Gastrocnemius medialis (tissue), 4 donors: Measurements from ENCODE around the gene HMGCS2. TPM values are rescaled to one million over a fixed set of nuclear protein-coding genes. Genes with fewer than 3 reads are reported as not detected.

Experiments
- ATAC-seq, 2 donors: fragments of 150-250 bp; one replicate each; pipeline ENCODE4 v1.9.1; 2016
- DNase-seq, 2 donors: peaks; one replicate each; pipeline ENCODE4 v3.0.0-alpha.2; 2019
- H3K27ac ChIP-seq, 4 donors: fragments of 200-600 bp; sonication (generic); 1 replicate in 1 of 4; 2 replicates in 3 of 4; pipeline ENCODE4 v1.5.1; 2016 to 2018; ENCODE audit warnings: mild to moderate bottlenecking in 2 of 4, moderate library complexity in 1 of 4
- H3K27me3 ChIP-seq, 3 donors: fragments of 200-600 bp; sonication (generic) in 2 of 3; 1 replicate in 1 of 3; 2 replicates in 2 of 3; pipeline versions ENCODE4 v1.5.1 to v1.6.0; 2016 to 2019; ENCODE audit warnings: mild to moderate bottlenecking in 1 of 3, moderate library complexity in 1 of 3
- H3K36me3 ChIP-seq, 2 donors: fragments of 200-600 bp; sonication (generic) in 1 of 2; one replicate each; pipeline ENCODE4 v1.5.1; 2017 to 2018
- H3K4me1 ChIP-seq, 2 donors: fragments of 200-600 bp; sonication (generic) in 1 of 2; one replicate each; pipeline ENCODE4 v1.5.1; 2016 to 2017; ENCODE audit warnings: mild to moderate bottlenecking in 2 of 2
- H3K4me3 ChIP-seq, 4 donors: fragments of 200-600 bp; sonication (generic) in 3 of 4; 1 replicate in 1 of 4; 2 replicates in 3 of 4; pipeline ENCODE4 v1.5.1; 2016 to 2019; ENCODE audit warnings: mild to moderate bottlenecking in 2 of 4
- H3K9me3 ChIP-seq, 3 donors: fragments of 200-600 bp; sonication (generic) in 2 of 3; 1 replicate in 1 of 3; 2 replicates in 2 of 3; pipeline ENCODE4 v1.5.1; 2016 to 2019
- POLR2A ChIP-seq, 2 donors: fragments of 450-650 bp; IDR thresholded peaks; one replicate each; pipeline ENCODE4 v1.6.1; 2017; ENCODE audit warnings: antibody characterized with exemption in 2 of 2, mild to moderate bottlenecking in 2 of 2, moderate library complexity in 2 of 2
- in situ Hi-C, 4 donors: fragments of 200-750 bp; cut with MboI; loops; one replicate each; pipeline versions ENCODE4 v1.15.0 to v1.8.0; 2017; ENCODE audit warnings: low sequenced_read_pairs in 4 of 4
- intact Hi-C: fragments of 100-400 bp; cut with DNase I; formaldehyde crosslinking; loops from one replicate; pipeline ENCODE4 v1.15.1; 2023; ENCODE audit warnings: low total_unique reads
- total RNA-seq, 4 donors: library from RNA; depleted of rRNA; stranded (reverse); fragments of >200 nt; gene quantifications; one replicate each; pipeline versions ENCODE4 v1.1.0 to v1.2.3, GENCODE V29; 2016
- TF ChIP-seq, protein P1 (sequence below), 5 experiments: fragments of 450-650 bp in 3 of 5; fragments of 200-600 bp in 2 of 5; sonication (generic) in 2 of 5; IDR thresholded peaks in 4 of 5; conservative IDR thresholded peaks in 1 of 5; 1 replicate in 4 of 5; 2 replicates in 1 of 5; pipeline ENCODE4 v1.5.1; 2016 to 2019; ENCODE audit warnings: antibody characterized with exemption in 5 of 5, mild to moderate bottlenecking in 3 of 5, moderate library complexity in 3 of 5

Gene HMGCS2
- total RNA-seq, 4 donors from 2014 or later: 1.2 to 9.2 (median 2.2) TPM; not detected in 1

DNA sequence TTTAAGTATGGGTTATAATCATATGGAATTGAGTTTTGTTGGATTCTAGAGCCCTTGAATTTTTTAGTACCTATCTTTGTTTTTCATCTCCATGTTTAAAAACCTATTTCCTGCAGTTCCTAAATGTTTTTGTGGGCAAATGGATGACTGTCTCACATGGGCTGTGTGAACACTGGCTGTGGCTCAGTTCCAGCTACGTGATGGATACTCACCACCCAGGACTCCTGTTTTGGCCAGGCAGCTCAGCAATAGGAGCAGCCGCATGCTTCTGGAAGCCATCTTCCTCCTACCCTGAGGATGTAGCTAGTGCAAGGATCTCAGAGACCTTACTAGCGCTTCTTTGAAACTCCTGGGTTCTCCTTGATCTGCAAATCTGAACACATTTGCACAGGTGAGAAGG lies 39.8 kb upstream of the HMGCS2 start:
- Histone ChIP-seq H3K36me3 (no peaks in the 10 kb centered on the region), H3K9me3 (no peaks in the 10 kb centered on the region), H3K27me3 (peaks cover 0 to 3% (median 0%) of the 10 kb centered on the region in 3 donors), H3K4me3 (no peak overlapping the region), H3K4me1 (no peaks in the 10 kb centered on the region), H3K27ac (no peak overlapping the region)
- TF ChIP-seq POLR2A (IDR thresholded peaks at IDR 0.05): no peak
- TF ChIP-seq, protein P1, sequence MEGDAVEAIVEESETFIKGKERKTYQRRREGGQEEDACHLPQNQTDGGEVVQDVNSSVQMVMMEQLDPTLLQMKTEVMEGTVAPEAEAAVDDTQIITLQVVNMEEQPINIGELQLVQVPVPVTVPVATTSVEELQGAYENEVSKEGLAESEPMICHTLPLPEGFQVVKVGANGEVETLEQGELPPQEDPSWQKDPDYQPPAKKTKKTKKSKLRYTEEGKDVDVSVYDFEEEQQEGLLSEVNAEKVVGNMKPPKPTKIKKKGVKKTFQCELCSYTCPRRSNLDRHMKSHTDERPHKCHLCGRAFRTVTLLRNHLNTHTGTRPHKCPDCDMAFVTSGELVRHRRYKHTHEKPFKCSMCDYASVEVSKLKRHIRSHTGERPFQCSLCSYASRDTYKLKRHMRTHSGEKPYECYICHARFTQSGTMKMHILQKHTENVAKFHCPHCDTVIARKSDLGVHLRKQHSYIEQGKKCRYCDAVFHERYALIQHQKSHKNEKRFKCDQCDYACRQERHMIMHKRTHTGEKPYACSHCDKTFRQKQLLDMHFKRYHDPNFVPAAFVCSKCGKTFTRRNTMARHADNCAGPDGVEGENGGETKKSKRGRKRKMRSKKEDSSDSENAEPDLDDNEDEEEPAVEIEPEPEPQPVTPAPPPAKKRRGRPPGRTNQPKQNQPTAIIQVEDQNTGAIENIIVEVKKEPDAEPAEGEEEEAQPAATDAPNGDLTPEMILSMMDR (IDR thresholded peaks at IDR 0.05 in 4 of 5, conservative IDR thresholded peaks at IDR 0.05 in 1 of 5): no peak
- DNase-seq (no peak), ATAC-seq (no peak)
- in situ Hi-C loops (no loop called here), intact Hi-C loops (loop anchor here (5.0 kb wide), 1 partner anchor 66 kb away; no protein-coding TSS in a partner anchor)

DNA sequence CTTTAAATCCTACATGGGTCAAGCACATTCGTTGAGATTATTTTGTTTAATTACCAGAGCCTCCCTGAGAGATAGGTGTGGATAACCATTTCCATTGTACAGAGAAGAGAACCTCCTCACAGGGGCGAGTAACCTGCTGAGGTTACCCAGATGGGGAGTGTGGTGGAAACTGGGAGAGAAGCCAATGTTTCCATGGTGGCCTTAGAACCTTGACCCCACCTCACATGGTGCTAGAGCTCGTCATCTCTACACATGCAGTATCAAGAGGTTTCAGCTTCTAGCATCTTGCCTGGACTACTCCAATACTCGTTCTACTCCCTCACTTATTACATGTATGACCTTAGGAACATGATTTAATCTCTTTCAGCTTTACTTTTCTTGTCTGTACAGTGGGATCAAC lies 37.8 kb upstream of the HMGCS2 start:
- Histone ChIP-seq H3K36me3 (no peaks in the 10 kb centered on the region), H3K4me3 (no peak overlapping the region), H3K9me3 (no peaks in the 10 kb centered on the region), H3K4me1 (no peaks in the 10 kb centered on the region), H3K27ac (no peak overlapping the region), H3K27me3 (peaks cover 0 to 3% (median 0%) of the 10 kb centered on the region in 3 donors)
- ATAC-seq: no peak
- no peak for DNase-seq
- in situ Hi-C loops (no loop called here), intact Hi-C loops (loop anchor here (5.0 kb wide), 1 partner anchor 64 kb away; no protein-coding TSS in a partner anchor)
- TF ChIP-seq, protein P1 (IDR thresholded peaks at IDR 0.05 in 4 of 5, conservative IDR thresholded peaks at IDR 0.05 in 1 of 5): no peak
- TF ChIP-seq POLR2A (IDR thresholded peaks at IDR 0.05): no peak

DNA sequence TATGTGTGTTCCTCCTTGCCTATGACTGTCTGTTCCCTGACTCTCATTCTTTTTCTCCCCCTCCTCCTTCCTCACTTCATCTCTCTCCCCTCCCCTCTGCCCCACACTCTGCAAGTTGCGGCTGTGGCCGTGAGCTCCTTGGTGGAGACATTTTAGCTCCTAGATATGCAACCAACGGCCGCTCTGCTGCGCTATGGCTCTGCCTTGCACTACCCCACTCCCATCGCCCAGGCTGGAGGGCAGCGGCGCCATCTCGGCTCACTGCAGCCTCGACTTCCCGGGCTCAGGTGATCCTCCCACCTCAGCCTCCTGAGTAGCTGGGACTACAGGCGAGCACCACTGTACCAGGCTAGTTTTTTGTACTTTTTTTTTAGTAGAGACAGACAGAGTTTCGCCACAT lies 37.0 kb upstream of the HMGCS2 start:
- intact Hi-C loops: loop anchor here (5.0 kb wide), 1 partner anchor 63 kb away; no protein-coding TSS in a partner anchor
- no peak for ATAC-seq
- DNase-seq: no peak
- no peak overlapping the region for H3K4me3 ChIP-seq
- H3K9me3 ChIP-seq: no peaks in the 10 kb centered on the region
- no peaks in the 10 kb centered on the region for H3K36me3 ChIP-seq
- H3K27ac ChIP-seq: no peak overlapping the region
- peaks cover 0 to 3% (median 0%) of the 10 kb centered on the region in 3 donors for H3K27me3 ChIP-seq
- H3K4me1 ChIP-seq: no peaks in the 10 kb centered on the region
- in situ Hi-C loops: no loop called here
- TF ChIP-seq POLR2A (IDR thresholded peaks at IDR 0.05): no peak
- TF ChIP-seq, protein P1 (IDR thresholded peaks at IDR 0.05 in 4 of 5, conservative IDR thresholded peaks at IDR 0.05 in 1 of 5): no peak

DNA sequence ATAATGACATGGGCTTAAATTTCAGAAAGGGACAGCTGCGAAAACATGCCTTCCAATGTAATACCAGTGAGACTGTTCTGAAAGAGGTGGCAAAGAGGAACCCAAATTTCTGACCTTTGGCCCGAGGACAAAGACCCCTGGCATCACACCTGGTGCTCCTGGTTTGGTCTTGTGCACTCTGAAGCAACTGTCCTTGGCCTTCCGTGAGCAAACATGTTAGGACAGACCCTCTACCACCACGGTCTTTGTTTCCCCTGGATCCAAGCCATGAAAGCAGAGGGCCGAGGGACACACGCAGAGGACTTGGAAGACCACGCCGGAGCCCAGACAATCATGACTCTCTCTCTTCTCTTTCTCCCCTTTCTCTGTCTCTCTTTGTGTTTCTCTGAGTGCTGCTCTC lies 36.5 kb upstream of the HMGCS2 start:
- intact Hi-C loops (loop anchor here (5.0 kb wide), 1 partner anchor 63 kb away; no protein-coding TSS in a partner anchor), in situ Hi-C loops (no loop called here)
- Histone ChIP-seq H3K4me1 (no peaks in the 10 kb centered on the region), H3K4me3 (no peak overlapping the region), H3K9me3 (no peaks in the 10 kb centered on the region), H3K27ac (no peak overlapping the region), H3K27me3 (peaks cover 0 to 3% (median 0%) of the 10 kb centered on the region in 3 donors), H3K36me3 (no peaks in the 10 kb centered on the region)
- no peak for TF ChIP-seq POLR2A (IDR thresholded peaks at IDR 0.05)
- TF ChIP-seq, protein P1 (IDR thresholded peaks at IDR 0.05 in 4 of 5, conservative IDR thresholded peaks at IDR 0.05 in 1 of 5): no peak
- DNase-seq (no peak), ATAC-seq (no peak)
